ENCODE measurements around the gene RELL1.

- TF ChIP-seq, protein P1, sequence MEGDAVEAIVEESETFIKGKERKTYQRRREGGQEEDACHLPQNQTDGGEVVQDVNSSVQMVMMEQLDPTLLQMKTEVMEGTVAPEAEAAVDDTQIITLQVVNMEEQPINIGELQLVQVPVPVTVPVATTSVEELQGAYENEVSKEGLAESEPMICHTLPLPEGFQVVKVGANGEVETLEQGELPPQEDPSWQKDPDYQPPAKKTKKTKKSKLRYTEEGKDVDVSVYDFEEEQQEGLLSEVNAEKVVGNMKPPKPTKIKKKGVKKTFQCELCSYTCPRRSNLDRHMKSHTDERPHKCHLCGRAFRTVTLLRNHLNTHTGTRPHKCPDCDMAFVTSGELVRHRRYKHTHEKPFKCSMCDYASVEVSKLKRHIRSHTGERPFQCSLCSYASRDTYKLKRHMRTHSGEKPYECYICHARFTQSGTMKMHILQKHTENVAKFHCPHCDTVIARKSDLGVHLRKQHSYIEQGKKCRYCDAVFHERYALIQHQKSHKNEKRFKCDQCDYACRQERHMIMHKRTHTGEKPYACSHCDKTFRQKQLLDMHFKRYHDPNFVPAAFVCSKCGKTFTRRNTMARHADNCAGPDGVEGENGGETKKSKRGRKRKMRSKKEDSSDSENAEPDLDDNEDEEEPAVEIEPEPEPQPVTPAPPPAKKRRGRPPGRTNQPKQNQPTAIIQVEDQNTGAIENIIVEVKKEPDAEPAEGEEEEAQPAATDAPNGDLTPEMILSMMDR (IDR thresholded peaks at IDR 0.05; ENCODE audit: insufficient read depth, low read depth, low read length), result no peak
- TF ChIP-seq EZH2 (IDR thresholded peaks at IDR 0.05; ENCODE audit: insufficient read depth, low read length), result no peak
Measured at GRCh38 chr4:37629713-37630112, 56.5 kb downstream of the RELL1 start.
